Duodenal mucosa (tissue), 2 donors: ENCODE results near the gene ZNF385A.

ENCODE experiments used
- H3K27ac ChIP-seq: one replicate; pipeline ENCODE4 v1.7.0; 2013; ENCODE audit warnings: low read depth, low read length
- H3K27me3 ChIP-seq, 2 donors: one replicate each; pipeline ENCODE4 v1.7.0; 2013; ENCODE audit warnings: low read length in 2 of 2, control low read depth in 1 of 2; ENCODE audit not compliant: insufficient read depth in 2 of 2, control insufficient read depth in 1 of 2
- H3K36me3 ChIP-seq, 2 donors: one replicate each; pipeline ENCODE4 v1.7.0; 2013; ENCODE audit warnings: low read length in 2 of 2, control low read depth in 1 of 2; ENCODE audit not compliant: insufficient read depth in 2 of 2, control insufficient read depth in 1 of 2
- H3K4me1 ChIP-seq, 2 donors: one replicate each; pipeline ENCODE4 v1.7.0; 2013; ENCODE audit warnings: low read length in 2 of 2, control low read depth in 1 of 2; ENCODE audit not compliant: insufficient read depth in 2 of 2, control insufficient read depth in 1 of 2
- H3K4me3 ChIP-seq, 2 donors: one replicate each; pipeline ENCODE4 v1.7.0; 2013; ENCODE audit warnings: low read length in 2 of 2, low read depth in 1 of 2
- H3K9ac ChIP-seq, 2 donors: one replicate each; pipeline ENCODE4 v1.7.0; 2013; ENCODE audit warnings: low read length in 2 of 2, low read depth in 1 of 2
- H3K9me3 ChIP-seq, 2 donors: one replicate each; pipeline ENCODE4 v1.7.0; 2013; ENCODE audit warnings: low read length in 2 of 2, control low read depth in 1 of 2; ENCODE audit not compliant: control insufficient read depth in 1 of 2

The ZNF385A gene

GRCh38 chr12:54383041-54383609 is 1.4 kb downstream of the ZNF385A start:
- Histone ChIP-seq H3K9ac (no peak overlapping the region), H3K4me1 (peaks cover 11 to 35% of the 10 kb centered on the region in 2 donors), H3K27me3 (no peaks in the 10 kb centered on the region), H3K9me3 (no peaks in the 10 kb centered on the region), H3K36me3 (no peaks in the 10 kb centered on the region), H3K4me3 (no peak overlapping the region), H3K27ac (peak overlapping the region; percentile 55)

DNA sequence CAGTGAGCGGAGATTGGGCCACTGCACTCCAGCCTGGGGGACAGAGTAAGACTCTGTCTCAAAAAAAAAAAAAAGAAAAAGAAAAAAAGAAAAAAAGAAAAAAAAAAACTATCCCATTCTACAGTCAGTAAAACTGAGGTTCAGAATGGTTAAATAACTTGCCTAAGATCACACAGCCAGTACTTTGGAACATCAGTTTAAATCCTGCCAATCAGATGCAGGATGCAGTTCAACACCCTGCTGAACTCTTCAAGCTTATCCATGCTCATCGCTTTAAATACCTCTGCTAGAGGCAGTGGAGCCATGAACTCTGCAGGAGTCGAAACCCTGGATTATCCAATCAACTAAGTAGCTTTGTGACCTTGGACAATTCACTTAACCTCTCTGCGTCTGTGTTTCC is 3.4 kb downstream of the ZNF385A start:
- no peak overlapping the region for H3K27ac ChIP-seq
- H3K4me3 ChIP-seq = no peak overlapping the region
- no peak overlapping the region for H3K9ac ChIP-seq
- peaks cover 11 to 22% of the 10 kb centered on the region in 2 donors for H3K4me1 ChIP-seq
- H3K36me3 ChIP-seq = no peaks in the 10 kb centered on the region
- no peaks in the 10 kb centered on the region for H3K9me3 ChIP-seq
- H3K27me3 ChIP-seq = no peaks in the 10 kb centered on the region

GRCh38 chr12:54379398-54380201 is 4.9 kb downstream of the ZNF385A start:
- H3K27me3 ChIP-seq = no peaks in the 10 kb centered on the region
- peak overlapping the region; percentile 61 to 63 for H3K4me3 ChIP-seq
- H3K4me1 ChIP-seq = peaks cover 7% of the 10 kb centered on the region in 2 donors
- H3K36me3 ChIP-seq = no peaks in the 10 kb centered on the region
- H3K27ac ChIP-seq = no peak overlapping the region
- peak overlapping the region in 1 of 2 donors; percentile 15 for H3K9ac ChIP-seq
- H3K9me3 ChIP-seq = no peaks in the 10 kb centered on the region

DNA sequence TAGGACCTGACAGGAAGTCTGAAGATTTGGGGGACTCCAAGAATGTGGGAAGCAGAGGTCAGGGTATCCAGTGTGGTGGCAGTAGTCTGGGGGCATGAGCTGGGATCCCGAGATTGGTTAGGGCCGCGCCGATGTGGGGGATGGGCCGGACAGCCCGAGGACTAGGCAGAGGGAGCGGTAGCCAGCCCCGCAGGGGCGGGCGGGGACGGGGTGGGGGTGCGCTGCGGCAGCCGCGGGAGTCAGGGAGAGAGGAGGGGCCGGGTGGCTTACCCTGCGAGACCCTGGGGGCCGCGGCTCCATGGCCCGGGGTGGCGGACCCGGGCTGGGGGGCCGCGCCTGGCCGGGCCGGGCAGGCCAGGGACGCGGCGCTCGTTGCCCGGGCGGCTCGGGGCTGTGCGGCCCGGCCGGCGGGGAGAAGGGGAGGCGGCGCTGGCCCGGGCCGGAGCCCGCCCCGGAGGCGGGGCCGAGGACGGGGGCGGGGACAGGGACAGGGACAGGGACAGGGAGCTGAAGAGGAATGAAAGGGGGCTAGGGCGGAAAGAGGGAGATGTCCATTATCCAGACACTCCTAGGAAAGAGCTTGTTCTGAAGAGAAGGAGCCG is 5.6 kb downstream of the ZNF385A start:
- H3K27me3 ChIP-seq = no peaks in the 10 kb centered on the region
- H3K9ac ChIP-seq = peak overlapping the region in 1 of 2 donors; percentile 15
- no peak overlapping the region for H3K27ac ChIP-seq
- H3K4me1 ChIP-seq = peaks cover 5% of the 10 kb centered on the region in 2 donors
- H3K9me3 ChIP-seq = no peaks in the 10 kb centered on the region
- peak overlapping the region; percentile 61 to 63 for H3K4me3 ChIP-seq
- H3K36me3 ChIP-seq = no peaks in the 10 kb centered on the region

DNA sequence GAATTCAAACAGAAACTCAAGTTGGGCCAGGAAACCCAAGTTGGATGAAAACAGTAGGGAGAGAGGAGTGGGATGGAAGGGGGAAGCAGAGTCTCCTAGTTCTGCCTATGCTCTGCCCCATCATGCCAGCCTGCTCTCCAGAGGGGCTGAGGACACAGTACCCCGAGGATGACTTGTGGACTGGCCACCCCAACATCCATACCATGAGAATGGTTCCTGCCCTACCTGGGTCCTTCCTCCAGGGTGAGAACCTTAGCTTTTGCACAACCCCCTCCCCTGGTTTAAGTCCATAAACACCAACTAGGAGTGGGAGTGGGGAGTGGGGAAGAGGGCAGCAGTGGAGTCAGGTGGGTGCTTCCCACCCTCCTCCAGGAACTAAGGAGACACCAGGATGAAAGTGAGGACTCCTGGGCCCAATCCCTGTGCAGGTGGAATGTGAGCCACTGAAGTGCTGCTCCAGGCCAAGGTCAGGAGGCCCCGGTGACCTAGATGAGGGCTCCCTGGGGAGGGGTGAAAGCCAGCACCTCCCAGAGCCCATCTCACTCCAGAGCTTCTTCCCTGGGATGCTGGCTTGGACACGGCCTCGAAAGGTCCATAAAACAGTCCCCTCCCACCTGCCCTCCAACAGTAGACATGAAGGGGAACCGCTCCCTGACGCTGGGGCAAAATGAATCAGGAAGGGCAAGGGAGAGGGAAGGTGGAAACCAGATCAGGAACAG is 6.6 kb downstream of the ZNF385A start:
- Histone ChIP-seq H3K9me3 (no peaks in the 10 kb centered on the region), H3K27ac (no peak overlapping the region), H3K27me3 (no peaks in the 10 kb centered on the region), H3K4me1 (peaks cover 5% of the 10 kb centered on the region in 2 donors), H3K4me3 (no peak overlapping the region), H3K9ac (no peak overlapping the region), H3K36me3 (no peaks in the 10 kb centered on the region)

DNA sequence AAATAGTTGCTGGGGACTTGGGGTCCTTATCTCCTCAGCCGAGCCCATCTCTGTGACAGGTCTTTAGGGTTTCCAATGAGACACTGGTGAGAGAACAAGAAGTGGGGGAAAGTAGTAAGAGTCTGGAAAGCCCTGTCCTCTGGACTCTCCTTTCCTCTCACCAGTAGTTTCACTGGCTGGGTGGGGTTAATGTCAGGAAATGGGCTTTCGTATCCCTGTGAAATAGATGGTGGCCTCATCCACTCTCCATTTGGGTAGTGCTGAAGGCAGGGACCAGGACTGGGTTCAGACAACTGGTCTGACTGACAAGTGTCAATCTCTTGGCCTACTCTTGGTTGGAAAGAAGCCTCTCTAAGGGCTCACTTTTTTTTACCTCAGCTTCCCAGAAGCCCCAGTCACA is 7.5 kb downstream of the ZNF385A start:
- Histone ChIP-seq H3K4me3 (no peak overlapping the region), H3K27ac (no peak overlapping the region), H3K27me3 (no peaks in the 10 kb centered on the region), H3K9ac (no peak overlapping the region), H3K4me1 (peaks cover 5 to 7% of the 10 kb centered on the region in 2 donors), H3K36me3 (no peaks in the 10 kb centered on the region), H3K9me3 (no peaks in the 10 kb centered on the region)

DNA sequence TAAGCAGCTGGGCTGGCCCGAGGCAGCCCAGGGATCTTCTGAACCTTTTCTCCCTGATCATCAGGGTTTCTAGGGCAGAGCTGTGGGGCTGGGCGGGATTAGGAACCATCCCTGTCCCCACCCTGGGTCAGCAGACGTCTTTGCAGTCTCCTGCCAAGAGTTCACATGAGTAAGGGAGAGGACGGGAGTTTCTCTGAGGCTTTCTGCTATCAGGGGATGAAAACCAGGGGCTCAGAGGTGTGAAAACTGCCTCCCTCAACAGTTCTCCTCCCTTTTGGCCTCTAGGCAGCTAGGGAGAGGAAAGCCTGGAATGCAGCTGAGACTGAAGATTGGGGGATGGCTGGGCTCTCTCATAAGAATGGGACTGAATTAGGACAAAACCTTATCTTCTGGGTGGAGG is 7.9 kb downstream of the ZNF385A start:
- Histone ChIP-seq H3K4me3 (no peak overlapping the region), H3K27ac (no peak overlapping the region), H3K36me3 (no peaks in the 10 kb centered on the region), H3K9ac (no peak overlapping the region), H3K4me1 (peaks cover 9 to 11% of the 10 kb centered on the region in 2 donors), H3K9me3 (no peaks in the 10 kb centered on the region), H3K27me3 (no peaks in the 10 kb centered on the region)

GRCh38 chr12:54375259-54375579 is 9.3 kb downstream of the ZNF385A start:
- Histone ChIP-seq H3K9ac (no peak overlapping the region), H3K9me3 (no peaks in the 10 kb centered on the region), H3K4me3 (no peak overlapping the region), H3K27ac (no peak overlapping the region), H3K4me1 (peaks cover 12 to 13% of the 10 kb centered on the region in 2 donors), H3K27me3 (no peaks in the 10 kb centered on the region), H3K36me3 (no peaks in the 10 kb centered on the region)

- Histone ChIP-seq H3K27me3 (no peaks in the 10 kb centered on the region), H3K4me3 (no peak overlapping the region), H3K9ac (no peak overlapping the region), H3K27ac (no peak overlapping the region), H3K9me3 (no peaks in the 10 kb centered on the region), H3K36me3 (no peaks in the 10 kb centered on the region), H3K4me1 (peaks cover 12 to 15% of the 10 kb centered on the region in 2 donors)
Observed at GRCh38 chr12:54374562-54375258, 9.8 kb downstream of the ZNF385A start.
